ENCODE results near the gene SLC1A1.
"Not testable (repeated sequence)": the region's sequence is repeated elsewhere in the genome, so short reads cannot be mapped to it uniquely, and the experiment has no call there.

Gene SLC1A1

DNA sequence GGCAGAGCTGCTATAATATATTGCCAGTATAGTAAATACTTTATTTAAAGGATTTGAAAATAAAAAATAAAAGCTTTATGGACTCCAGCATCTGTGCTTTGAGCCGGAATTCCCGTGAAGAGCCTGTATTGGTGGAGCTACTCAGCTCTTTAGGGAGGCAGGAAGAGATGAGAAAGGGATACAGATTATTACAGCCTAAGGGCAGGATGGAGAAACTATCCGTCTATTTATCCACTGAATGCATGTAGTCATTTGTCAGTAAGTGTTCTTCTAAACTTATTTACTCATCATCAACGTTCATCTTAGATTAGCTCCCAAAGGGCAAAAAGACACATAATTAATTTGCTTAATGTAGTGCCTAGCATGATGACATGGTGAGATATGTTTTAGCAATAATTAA lies 48.4 kb downstream of the SLC1A1 start:
- no peak for DNase-seq (ENCODE audit: extremely low read depth, low read depth)
- TF ChIP-seq CTCF (IDR thresholded peaks at IDR 0.05; ENCODE audit: low read depth, low read length, missing control alignments): no peak
- no peak overlapping the region for H3K4me3 ChIP-seq (replicated peaks; ENCODE audit: low read depth, low read length)

DNA sequence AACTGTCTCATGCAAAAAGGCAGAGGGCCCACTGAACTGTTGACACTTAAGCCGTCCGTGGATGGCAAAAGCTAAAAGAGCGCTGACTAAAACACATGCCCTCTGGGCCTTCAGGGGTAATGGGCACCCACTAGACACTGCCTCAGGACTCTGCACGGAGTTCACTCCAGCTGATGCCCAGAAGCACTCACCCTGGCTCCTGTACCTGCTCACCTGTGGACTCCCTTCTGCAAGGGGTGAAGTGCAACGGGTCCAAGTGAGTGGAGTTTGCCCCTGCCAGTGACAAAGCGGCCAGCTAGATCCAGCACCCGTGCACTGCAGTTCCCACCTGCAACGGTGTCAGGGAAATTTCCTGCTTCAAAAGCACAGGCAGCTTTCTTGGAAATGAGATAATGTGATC lies 50.2 kb downstream of the SLC1A1 start:
- no peak for TF ChIP-seq CTCF (IDR thresholded peaks at IDR 0.05; ENCODE audit: low read depth, low read length, missing control alignments)
- no peak overlapping the region for H3K4me3 ChIP-seq (replicated peaks; ENCODE audit: low read depth, low read length)
- DNase-seq (ENCODE audit: extremely low read depth, low read depth): no peak

DNA sequence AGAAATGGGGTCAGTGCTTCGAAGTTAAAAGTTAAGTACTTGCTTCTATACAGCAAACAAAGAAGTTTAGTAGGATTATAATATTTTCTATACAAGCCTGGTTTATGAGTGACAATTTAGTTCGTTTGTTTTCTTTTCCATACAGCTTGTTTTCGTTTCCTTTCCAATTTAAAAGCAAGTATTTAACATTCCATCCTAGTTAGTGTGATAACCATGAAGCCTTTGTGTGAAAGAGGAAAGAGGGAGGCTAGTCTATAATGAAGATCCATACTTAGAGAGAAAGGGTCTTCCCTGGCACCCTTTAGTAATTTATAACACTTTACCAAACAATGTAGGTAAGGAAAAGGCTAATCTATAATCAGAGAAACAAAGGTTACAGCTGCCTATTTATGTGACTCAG lies 51.0 kb downstream of the SLC1A1 start:
- no peak for DNase-seq (ENCODE audit: extremely low read depth, low read depth)
- H3K4me3 ChIP-seq (replicated peaks; ENCODE audit: low read depth, low read length): no peak overlapping the region
- TF ChIP-seq CTCF (IDR thresholded peaks at IDR 0.05; ENCODE audit: low read depth, low read length, missing control alignments): no peak

GRCh38 chr9:4541856-4542255 lies 51.6 kb downstream of the SLC1A1 start:
- TF ChIP-seq CTCF (IDR thresholded peaks at IDR 0.05; ENCODE audit: low read depth, low read length, missing control alignments): no peak
- no peak for DNase-seq (ENCODE audit: extremely low read depth, low read depth)
- no peak overlapping the region for H3K4me3 ChIP-seq (replicated peaks; ENCODE audit: low read depth, low read length)

DNA sequence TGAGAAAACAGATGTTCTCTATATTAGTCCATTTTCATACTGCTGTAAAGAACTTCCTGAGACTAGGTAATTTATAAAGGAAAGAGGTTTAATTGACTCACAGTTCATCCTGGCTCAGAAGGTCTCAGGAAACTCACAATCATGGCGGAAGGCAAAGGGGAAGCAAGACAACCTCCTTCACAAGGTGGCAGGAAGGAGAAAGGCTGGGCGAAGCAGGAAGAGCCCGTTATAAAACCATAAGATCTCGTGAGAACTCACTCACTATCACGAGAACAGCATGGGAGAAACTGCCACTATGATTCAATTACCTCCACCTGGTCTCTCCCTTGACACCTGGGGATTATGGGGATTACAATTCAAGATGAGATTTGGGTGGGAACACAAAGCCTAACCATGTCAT lies 54.4 kb downstream of the SLC1A1 start:
- DNase-seq (ENCODE audit: extremely low read depth, low read depth); H3K4me3 ChIP-seq (replicated peaks; ENCODE audit: low read depth, low read length): not testable (repeated sequence)

DNA sequence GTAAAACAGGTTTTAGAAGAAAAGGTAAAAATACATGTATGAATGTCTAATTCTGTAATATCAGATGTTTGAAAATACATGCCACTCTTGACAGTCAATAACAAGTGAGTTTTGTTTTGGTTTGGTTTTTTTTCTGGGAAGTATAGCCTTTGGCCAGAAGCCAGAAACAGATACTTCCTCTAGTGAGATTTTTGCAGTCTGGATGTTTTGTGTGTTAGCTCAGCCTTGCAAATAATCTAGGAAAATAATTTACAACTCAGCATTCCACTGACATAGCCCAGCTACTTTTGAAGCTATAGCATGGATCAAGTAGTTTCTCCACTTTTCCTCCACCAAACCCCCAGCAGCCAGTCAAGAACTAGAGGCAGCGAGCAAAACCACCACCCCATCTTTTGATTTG lies 56.7 kb downstream of the SLC1A1 start:
- no peak overlapping the region for H3K4me3 ChIP-seq (replicated peaks; ENCODE audit: low read depth, low read length)
- DNase-seq (ENCODE audit: extremely low read depth, low read depth): no peak
- TF ChIP-seq CTCF (IDR thresholded peaks at IDR 0.05; ENCODE audit: low read depth, low read length, missing control alignments): no peak

- H3K4me3 ChIP-seq (replicated peaks; ENCODE audit: low read depth, low read length): no peak overlapping the region
- no peak for DNase-seq (ENCODE audit: extremely low read depth, low read depth)
- peak; percentile 49 for TF ChIP-seq CTCF (IDR thresholded peaks at IDR 0.05; ENCODE audit: low read depth, low read length, missing control alignments)
These were observed 58.8 kb downstream of the SLC1A1 start for GRCh38 chr9:4548811-4549725.

Measured in HFF-Myc (cell line).